Caki2 (cell line): Measurements from ENCODE around the gene KHDRBS1. TPM values are rescaled to one million over a fixed set of nuclear protein-coding genes. Genes with fewer than 3 reads are reported as not detected.
"Not testable (repeated sequence)": the region's sequence is repeated elsewhere in the genome, so short reads cannot be mapped to it uniquely, and the experiment has no call there.

Source experiments
- DNase-seq: peaks from one replicate; pipeline ENCODE4 v3.0.0-alpha.2; 2015; ENCODE audit warnings: low read depth
- in situ Hi-C: cut with HindIII; loops from 2 replicates; pipeline ENCODE4 v1.10.0; 2016; ENCODE audit warnings: low sequenced_read_pairs, low pct_unique_long_range_greater_than_20kb, mixed read lengths
- total RNA-seq: library from RNA; depleted of rRNA; stranded (reverse); fragments of >200 nt; shearing (Covaris generic); gene quantifications from 2 replicates; pipeline ENCODE4 v1.2.3, GENCODE V29; 2014; ENCODE audit warnings: low replicate concordance; rRNA removed

The KHDRBS1 gene
- total RNA-seq: 112 and 135 TPM in 2 replicates

- peak; percentile 99 for DNase-seq
- in situ Hi-C loops: no loop called here
Measured at GRCh38 chr1:32013386-32014198, at the start of gene KHDRBS1. Gene KHDRBS1, plus strand, starts transcription at chr1:32013868. Its CDS starts 128 bp downstream, at chr1:32013996.

GRCh38 chr1:31970873-31971272, 42.8 kb upstream of the KHDRBS1 start:
- in situ Hi-C loops: no loop called here
- no peak for DNase-seq

- in situ Hi-C loops: no loop called here
- no peak for DNase-seq
Measured at GRCh38 chr1:31976401-31976800, 37.3 kb upstream of the KHDRBS1 start.

GRCh38 chr1:31977385-31978131, 36.1 kb upstream of the KHDRBS1 start:
- in situ Hi-C loops: no loop called here
- DNase-seq: no peak

GRCh38 chr1:31978843-31979400, 34.7 kb upstream of the KHDRBS1 start:
- in situ Hi-C loops: no loop called here
- no peak for DNase-seq

- in situ Hi-C loops: no loop called here
- no peak for DNase-seq
Measured at GRCh38 chr1:31980835-31981455, 32.7 kb upstream of the KHDRBS1 start.

GRCh38 chr1:31981456-31981839, 32.2 kb upstream of the KHDRBS1 start:
- in situ Hi-C loops: no loop called here

GRCh38 chr1:31981972-31982371, 31.7 kb upstream of the KHDRBS1 start:
- in situ Hi-C loops: no loop called here
- DNase-seq: no peak

More at GRCh38 chr1:31981456-31981839, 32.2 kb upstream of the KHDRBS1 start:
- no peak for DNase-seq

GRCh38 chr1:31984419-31985347, 29.0 kb upstream of the KHDRBS1 start:
- DNase-seq: no peak
- in situ Hi-C loops: no loop called here

GRCh38 chr1:31985430-31985829, 28.2 kb upstream of the KHDRBS1 start:
- no peak for DNase-seq
- in situ Hi-C loops: no loop called here

GRCh38 chr1:31987135-31987619, 26.5 kb upstream of the KHDRBS1 start:
- DNase-seq: no peak
- in situ Hi-C loops: no loop called here

GRCh38 chr1:31989964-31990363, 23.7 kb upstream of the KHDRBS1 start:
- no peak for DNase-seq
- in situ Hi-C loops: no loop called here

GRCh38 chr1:31991182-31991581, 22.5 kb upstream of the KHDRBS1 start:
- in situ Hi-C loops: no loop called here
- no peak for DNase-seq

GRCh38 chr1:31995263-31995662, 18.4 kb upstream of the KHDRBS1 start:
- no peak for DNase-seq
- in situ Hi-C loops: no loop called here

- in situ Hi-C loops: not testable (repeated sequence)
Measured at GRCh38 chr1:31996121-31996520, 17.5 kb upstream of the KHDRBS1 start.

GRCh38 chr1:32001863-32002262, 11.8 kb upstream of the KHDRBS1 start:
- in situ Hi-C loops: no loop called here
- no peak for DNase-seq

More at GRCh38 chr1:31996121-31996520, 17.5 kb upstream of the KHDRBS1 start:
- DNase-seq: not testable (repeated sequence)

- DNase-seq, in situ Hi-C loops: not testable (repeated sequence)
Measured at GRCh38 chr1:32002285-32002684, 11.4 kb upstream of the KHDRBS1 start.
